RWPE1 (cell line): Measurements from ENCODE around the gene COG2.
"Not testable (repeated sequence)": the region's sequence is repeated elsewhere in the genome, so short reads cannot be mapped to it uniquely, and the experiment has no call there.

Source experiments
- CTCF ChIA-PET: fragments of 350-600 bp; sonication (Branson Sonifier 250); formaldehyde crosslinking; extraction: SDS; loops from one replicate; lab custom pipeline; 2021; lab: Yijun Ruan, JAX
- POLR2A ChIA-PET: fragments of 400-600 bp; formaldehyde crosslinking; extraction: SDS; loops from one replicate; lab custom pipeline; 2020; ENCODE audit warnings: antibody characterized with exemption; ENCODE audit not compliant: low non-redundant PET; lab: Yijun Ruan, JAX
- DNase-seq: peaks from one replicate; pipeline ENCODE4 v3.0.0; 2012; ENCODE audit warnings: low spot score
- H3K27ac ChIP-seq: fragments of 450-650 bp; 2 replicates; pipeline ENCODE4 v1.5.1; 2017
- CTCF ChIP-seq: fragments of 450-650 bp; conservative IDR thresholded peaks from 2 replicates; pipeline ENCODE4 v1.5.1; 2017; ENCODE audit warnings: low read depth, mild to moderate bottlenecking

The COG2 gene

DNA sequence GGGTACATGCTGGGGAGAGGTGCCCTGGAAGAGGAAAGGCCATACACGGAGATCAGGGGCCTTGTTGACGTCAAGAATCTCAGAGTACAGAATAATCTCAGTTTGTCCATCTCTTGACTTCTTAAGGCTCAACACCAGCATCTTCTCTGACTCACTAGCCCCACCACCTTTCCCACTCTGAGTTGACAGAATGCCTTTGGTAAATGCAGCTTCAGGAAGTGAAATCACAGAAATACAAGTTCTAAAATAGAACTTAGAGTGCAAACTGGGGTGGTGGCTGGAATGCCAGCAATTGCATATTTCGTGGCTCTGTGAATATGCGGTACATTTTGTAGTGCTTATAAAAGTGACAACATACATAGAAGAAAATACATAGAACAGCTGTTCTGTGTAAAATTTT is 1.6 kb downstream of the COG2 start:
- ChIA-PET CTCF (no interaction called here), POLR2A (no interaction called here)
- H3K27ac ChIP-seq: no peak overlapping the region
- no peak for TF ChIP-seq CTCF
- DNase-seq: no peak

DNA sequence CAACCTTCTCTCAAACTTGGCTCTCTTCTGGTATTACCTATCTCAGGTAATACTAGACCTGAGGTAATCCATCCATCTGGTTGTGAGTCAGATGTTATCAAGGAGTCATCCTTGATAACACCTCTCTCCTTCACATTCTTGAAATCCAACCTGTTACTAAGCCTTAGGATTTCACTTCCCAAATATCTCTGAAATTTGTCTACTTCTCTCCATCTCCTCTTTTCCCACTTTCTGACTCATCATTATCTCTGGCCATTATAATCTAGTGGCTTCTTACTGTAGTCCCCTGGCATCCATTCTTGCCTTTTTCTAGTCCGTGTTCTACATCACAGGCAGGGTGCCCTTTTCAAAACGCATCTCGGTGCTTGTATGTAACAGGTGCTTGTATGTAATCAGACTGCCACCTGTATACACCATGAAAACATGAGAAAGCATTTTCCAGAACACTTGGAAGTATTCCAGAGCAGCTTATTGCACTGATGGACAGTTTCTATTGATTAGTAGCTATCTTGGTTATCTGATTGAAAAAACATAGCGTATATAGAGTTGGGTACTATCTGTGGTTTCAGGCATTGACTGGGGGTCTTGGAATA is 4.5 kb downstream of the COG2 start:
- H3K27ac ChIP-seq: no peak overlapping the region
- no peak for TF ChIP-seq CTCF
- CTCF ChIA-PET: no interaction called here
- DNase-seq: no peak
- POLR2A ChIA-PET: no interaction called here

- CTCF ChIA-PET: no interaction called here
- TF ChIP-seq CTCF: no peak
- POLR2A ChIA-PET: no interaction called here
- H3K27ac ChIP-seq: no peak overlapping the region
- no peak for DNase-seq
Observed at GRCh38 chr1:230647321-230647720, 5.0 kb downstream of the COG2 start.

GRCh38 chr1:230648114-230648513 is 5.8 kb downstream of the COG2 start:
- DNase-seq: no peak
- CTCF ChIA-PET: no interaction called here
- H3K27ac ChIP-seq: no peak overlapping the region
- POLR2A ChIA-PET: no interaction called here
- no peak for TF ChIP-seq CTCF

DNA sequence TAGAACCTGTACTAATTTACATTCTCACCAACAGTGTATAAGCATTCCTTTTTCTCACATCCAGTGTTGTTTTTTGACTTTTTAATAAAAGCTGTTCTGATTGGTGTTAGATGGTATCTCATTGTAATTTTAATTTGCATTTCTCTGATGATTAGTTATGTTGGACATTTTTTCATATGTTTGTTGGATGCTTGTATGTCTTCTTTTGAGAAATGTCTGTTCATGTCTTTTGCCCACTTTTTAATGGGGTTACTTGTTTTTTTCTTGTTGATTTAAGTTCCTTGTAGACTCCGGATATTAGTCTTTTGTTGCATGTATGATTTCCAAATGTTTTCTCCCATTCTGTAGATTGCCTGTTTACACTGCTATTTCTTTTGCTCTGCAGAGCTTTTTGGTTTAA is 8.0 kb downstream of the COG2 start:
- ChIA-PET CTCF (no interaction called here), POLR2A (no interaction called here)
- no peak overlapping the region for H3K27ac ChIP-seq
- no peak for DNase-seq
- TF ChIP-seq CTCF: no peak

GRCh38 chr1:230651235-230651634 is 9.0 kb downstream of the COG2 start:
- no peak for DNase-seq
- H3K27ac ChIP-seq: no peak overlapping the region
- ChIA-PET CTCF (no interaction called here), POLR2A (no interaction called here)
- no peak for TF ChIP-seq CTCF

DNA sequence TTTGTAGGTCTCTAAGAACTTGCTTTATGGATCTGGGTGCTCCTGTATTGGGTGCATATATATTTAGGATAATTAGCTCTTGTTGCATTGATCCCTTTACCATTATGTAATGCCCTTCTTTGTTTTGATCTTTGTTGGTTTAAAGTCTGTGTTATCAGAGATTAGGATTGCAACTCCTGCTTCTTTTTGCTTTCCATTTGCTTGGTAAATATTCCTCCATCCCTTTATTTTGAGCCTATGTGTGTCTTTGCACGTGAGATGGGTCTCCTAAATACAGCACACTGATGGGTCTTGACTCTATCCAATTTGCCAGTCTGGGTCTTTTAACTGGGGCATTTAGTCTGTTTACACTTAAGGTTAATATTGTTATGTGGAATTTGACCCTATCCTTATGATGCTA is 14.4 kb downstream of the COG2 start:
- H3K27ac ChIP-seq, POLR2A ChIA-PET, DNase-seq, CTCF ChIA-PET: not testable (repeated sequence)

DNA sequence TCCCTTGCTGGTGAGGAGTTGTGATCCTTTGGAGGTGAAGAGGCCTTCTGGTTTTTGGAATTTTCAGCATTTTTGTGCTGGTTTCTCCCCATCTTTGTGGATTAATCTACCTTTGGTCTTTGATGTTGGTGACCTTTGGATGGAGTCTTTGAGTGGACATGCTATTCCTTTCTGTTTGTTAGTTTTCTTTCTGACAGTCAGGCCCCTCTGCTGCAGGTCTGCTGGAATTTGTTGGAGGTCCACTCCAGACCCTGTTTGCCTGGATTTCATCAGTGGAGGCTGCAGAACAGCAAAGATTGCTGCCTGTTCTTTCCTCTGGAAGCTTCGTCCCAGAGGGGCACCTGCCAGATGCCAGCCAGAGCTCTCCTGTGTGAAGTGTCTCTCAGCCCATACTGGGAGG is 15.8 kb downstream of the COG2 start:
- POLR2A ChIA-PET, DNase-seq, H3K27ac ChIP-seq: not testable (repeated sequence)
- CTCF ChIA-PET: interaction anchor here (0.8 kb wide), 1 partner anchor 200 kb away, joined by 3 read pairs; no protein-coding TSS in a partner anchor
